Measurements from ENCODE around the gene SRC.
A peak's percentile ranks its signal among the peaks of the same experiment; 100 is the strongest.

Gene SRC

GRCh38 chr20:37395921-37396415, 50.0 kb downstream of the SRC start:
- DNase-seq (ENCODE audit: low read depth in 3 of 3), result no peak

GRCh38 chr20:37396416-37397075, 50.6 kb downstream of the SRC start:
- DNase-seq (ENCODE audit: low read depth in 3 of 3), result no peak

- no peak for DNase-seq (ENCODE audit: low read depth in 3 of 3)
These were observed 51.4 kb downstream of the SRC start for GRCh38 chr20:37397076-37397953.

- DNase-seq (ENCODE audit: low read depth in 3 of 3), result no peak
These were observed 52.2 kb downstream of the SRC start for GRCh38 chr20:37397954-37398749.

GRCh38 chr20:37398750-37399621, 53.0 kb downstream of the SRC start:
- no peak for DNase-seq (ENCODE audit: low read depth in 3 of 3)

- no peak for DNase-seq (ENCODE audit: low read depth in 3 of 3)
These were observed 55.5 kb downstream of the SRC start for GRCh38 chr20:37401282-37401929.

- DNase-seq (ENCODE audit: low read depth in 3 of 3), result no peak
These were observed 56.2 kb downstream of the SRC start for GRCh38 chr20:37401930-37402675.

- DNase-seq (ENCODE audit: low read depth in 3 of 3), result no peak
These were observed 57.4 kb downstream of the SRC start for GRCh38 chr20:37403107-37404033.

- no peak for DNase-seq (ENCODE audit: low read depth in 3 of 3)
These were observed 58.5 kb downstream of the SRC start for GRCh38 chr20:37404461-37404890.

GRCh38 chr20:37405351-37405897, 59.5 kb downstream of the SRC start:
- no peak for DNase-seq (ENCODE audit: low read depth in 3 of 3)

GRCh38 chr20:37406010-37406998, 60.4 kb downstream of the SRC start:
- peak in 1 of 3 donors; percentile 38 for DNase-seq (ENCODE audit: low read depth in 3 of 3)

- DNase-seq (ENCODE audit: low read depth in 3 of 3), result no peak
These were observed 61.2 kb downstream of the SRC start for GRCh38 chr20:37407019-37407566.

GRCh38 chr20:37407573-37408002, 61.6 kb downstream of the SRC start:
- no peak for DNase-seq (ENCODE audit: low read depth in 3 of 3)

- DNase-seq (ENCODE audit: low read depth in 3 of 3), result no peak
These were observed 62.6 kb downstream of the SRC start for GRCh38 chr20:37408302-37409193.

- no peak for DNase-seq (ENCODE audit: low read depth in 3 of 3)
These were observed 65.7 kb downstream of the SRC start for GRCh38 chr20:37411408-37412219.
